Right lobe of liver (tissue), 4 donors: ENCODE measurements around the gene MEAF6.

ENCODE experiments used
- CTCF ChIP-seq, 4 donors: fragments of 200-600 bp in 3 of 4; fragments of 450-650 bp in 1 of 4; IDR thresholded peaks; one replicate each; pipeline versions ENCODE4 v1.5.1 to v1.8.0; 2016 to 2022; ENCODE audit warnings: antibody characterized with exemption in 4 of 4, mild to moderate bottlenecking in 2 of 4
- POLR2A ChIP-seq: fragments of 450-650 bp; IDR thresholded peaks from one replicate; pipeline ENCODE4 v1.6.1; 2017; ENCODE audit warnings: antibody characterized with exemption, mild to moderate bottlenecking
- donor health status: DM: no; HTN: no; CAD: no.
- donor health status: DM: no; HTN: no; CAD: no.
- donor health status: DM: no; HTN: yes; CAD: no.

- TF ChIP-seq CTCF (IDR thresholded peaks at IDR 0.05): no peak
- no peak for TF ChIP-seq POLR2A
These were observed 60.9 kb downstream of the MEAF6 start for GRCh38 chr1:37453647-37454046.
